GM13977 (cell line): Measurements from ENCODE around the gene MAML3.

Experiments used
- DNase-seq: peaks from one replicate; pipeline ENCODE4 v3.0.0; 2012; ENCODE audit warnings: low spot score
- in situ Hi-C: fragments of 300-500 bp; cut with MboI; formaldehyde crosslinking; loops from one replicate; pipeline ENCODE4 v1.12.0; 2022; ENCODE audit warnings: low sequenced_read_pairs, low pct_unique_long_range_greater_than_20kb, mixed read lengths, inconsistent platforms; ENCODE audit not compliant: unreplicated experiment
- TF ChIP-seq, protein P1 (sequence below): IDR thresholded peaks from 2 replicates; pipeline ENCODE4 v1.5.1; 2012; ENCODE audit warnings: mild to moderate bottlenecking, control low read depth; ENCODE audit not compliant: insufficient read depth; ENCODE audit errors: extremely low read depth, missing control alignments

Gene MAML3

DNA sequence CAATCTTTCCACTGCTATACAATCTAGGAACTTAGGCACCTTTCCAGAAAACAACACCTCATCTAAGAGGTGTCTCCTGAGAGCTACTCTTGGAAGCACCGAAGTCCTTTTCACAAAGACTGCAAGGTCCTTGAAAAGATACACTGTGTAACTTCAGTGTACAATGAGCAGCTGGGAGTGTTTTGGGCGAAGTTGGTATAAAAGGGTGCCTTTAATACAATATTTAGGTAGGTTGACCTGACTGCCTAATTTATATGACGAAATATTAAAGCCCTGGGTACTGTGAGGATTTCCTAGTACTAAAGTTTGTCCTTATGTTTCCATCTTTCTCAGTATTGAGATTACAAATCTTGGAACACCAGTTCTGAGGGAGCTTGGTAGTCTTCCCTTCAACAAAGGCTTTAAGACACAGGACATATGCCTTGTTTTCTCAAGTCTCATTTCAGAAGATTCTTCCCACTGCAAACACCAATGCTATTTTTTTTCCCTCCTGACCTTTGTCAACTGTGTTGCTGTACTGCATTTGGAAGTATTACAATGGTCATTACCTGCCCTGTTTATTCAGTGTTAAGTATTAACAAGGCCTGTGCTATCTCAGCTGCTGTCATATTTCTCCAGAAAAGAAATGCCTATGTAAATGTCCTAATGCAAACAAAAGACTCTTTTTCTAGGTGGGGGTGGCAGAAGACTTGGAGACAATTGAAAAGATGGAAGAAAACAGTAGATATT is 134.2 kb downstream of the MAML3 start:
- no peak for DNase-seq
- in situ Hi-C loops: no loop called here
- TF ChIP-seq, protein P1, sequence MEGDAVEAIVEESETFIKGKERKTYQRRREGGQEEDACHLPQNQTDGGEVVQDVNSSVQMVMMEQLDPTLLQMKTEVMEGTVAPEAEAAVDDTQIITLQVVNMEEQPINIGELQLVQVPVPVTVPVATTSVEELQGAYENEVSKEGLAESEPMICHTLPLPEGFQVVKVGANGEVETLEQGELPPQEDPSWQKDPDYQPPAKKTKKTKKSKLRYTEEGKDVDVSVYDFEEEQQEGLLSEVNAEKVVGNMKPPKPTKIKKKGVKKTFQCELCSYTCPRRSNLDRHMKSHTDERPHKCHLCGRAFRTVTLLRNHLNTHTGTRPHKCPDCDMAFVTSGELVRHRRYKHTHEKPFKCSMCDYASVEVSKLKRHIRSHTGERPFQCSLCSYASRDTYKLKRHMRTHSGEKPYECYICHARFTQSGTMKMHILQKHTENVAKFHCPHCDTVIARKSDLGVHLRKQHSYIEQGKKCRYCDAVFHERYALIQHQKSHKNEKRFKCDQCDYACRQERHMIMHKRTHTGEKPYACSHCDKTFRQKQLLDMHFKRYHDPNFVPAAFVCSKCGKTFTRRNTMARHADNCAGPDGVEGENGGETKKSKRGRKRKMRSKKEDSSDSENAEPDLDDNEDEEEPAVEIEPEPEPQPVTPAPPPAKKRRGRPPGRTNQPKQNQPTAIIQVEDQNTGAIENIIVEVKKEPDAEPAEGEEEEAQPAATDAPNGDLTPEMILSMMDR: no peak

DNA sequence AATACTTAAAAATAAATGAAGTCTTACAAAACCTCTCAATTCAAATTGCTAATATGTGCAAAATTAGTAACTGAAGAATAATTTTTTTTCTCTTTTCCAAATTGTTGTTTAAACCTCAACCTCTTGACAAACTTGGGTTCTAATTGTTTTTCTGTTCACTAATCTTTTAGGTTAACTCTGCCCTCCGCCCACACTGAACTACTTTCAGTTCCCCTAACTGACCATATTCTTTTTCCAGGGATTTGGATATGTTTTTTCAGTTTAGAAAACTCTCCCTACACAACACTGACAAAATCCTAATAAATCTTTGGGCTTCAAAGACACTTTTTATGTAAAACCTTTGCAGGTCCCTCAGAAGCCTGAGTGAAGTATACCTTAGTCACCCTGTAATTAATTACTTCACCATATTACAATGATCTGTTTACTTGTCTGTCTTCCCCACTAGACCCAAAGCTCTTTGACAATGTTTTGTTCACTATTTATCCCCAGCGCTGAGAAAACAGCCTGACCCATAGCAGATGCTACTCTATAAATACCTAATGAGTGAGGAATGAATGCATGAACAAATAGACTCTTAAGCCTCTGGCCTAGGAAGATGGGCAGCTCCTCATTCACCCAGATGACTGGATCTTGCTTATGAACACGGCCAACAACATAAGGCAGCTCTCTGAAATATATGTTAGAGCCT is 134.9 kb downstream of the MAML3 start:
- in situ Hi-C loops: no loop called here
- no peak for DNase-seq
- TF ChIP-seq, protein P1: no peak

DNA sequence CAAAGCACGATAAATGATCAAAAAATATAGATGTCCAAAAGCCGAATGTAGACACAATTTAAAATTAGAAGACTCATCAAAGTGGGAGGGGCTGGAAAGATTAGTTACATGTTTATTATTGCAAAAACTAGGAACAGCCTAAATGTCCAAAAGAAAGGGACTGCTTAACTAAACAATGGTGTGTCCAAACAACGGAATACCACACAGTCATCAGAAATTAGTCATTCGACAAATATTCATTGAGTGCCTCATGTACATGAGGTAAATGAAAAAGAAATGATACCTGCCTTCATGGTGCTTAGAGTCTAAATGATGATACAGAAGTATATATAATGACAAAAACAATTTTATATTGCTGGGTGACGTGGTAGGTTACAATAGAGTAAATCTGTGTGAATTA is 139.7 kb downstream of the MAML3 start:
- in situ Hi-C loops: no loop called here
- no peak for DNase-seq
- TF ChIP-seq, protein P1: no peak

DNA sequence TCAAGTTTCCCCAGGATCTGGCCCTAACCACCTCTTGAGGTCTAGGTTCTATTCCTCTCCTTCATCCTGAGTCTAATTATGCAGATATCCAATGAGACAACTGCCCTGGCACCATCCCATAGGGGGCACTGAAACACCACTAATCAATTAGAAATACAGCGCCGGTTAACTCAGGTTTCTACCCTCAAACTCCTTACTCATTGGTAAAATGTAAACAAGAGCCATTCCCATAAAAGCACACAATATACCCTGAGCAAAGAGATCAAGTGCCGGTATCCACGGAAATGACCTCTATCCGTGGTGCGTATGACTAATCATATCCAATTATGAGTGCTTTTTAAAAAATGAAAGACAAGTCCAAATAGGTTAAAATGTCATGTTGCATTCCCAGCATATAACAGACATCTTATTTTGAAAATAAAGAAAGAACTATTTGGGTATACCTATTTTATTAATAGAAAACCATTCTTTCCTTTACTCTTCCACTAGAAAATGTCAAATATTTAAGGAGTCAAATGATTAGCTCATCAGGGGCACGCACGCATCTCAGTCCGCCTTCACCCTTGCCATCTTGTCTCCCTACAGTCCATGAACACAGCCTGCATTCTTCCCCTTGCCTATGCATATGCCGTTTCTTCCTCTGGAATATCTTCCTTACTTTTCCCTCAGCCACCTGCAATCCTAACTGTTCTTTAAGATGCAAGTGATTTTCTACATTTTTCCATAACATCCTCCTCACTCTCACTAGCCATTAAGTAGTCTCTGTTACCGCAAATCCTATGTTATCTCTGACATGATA is 141.1 kb downstream of the MAML3 start:
- TF ChIP-seq, protein P1: peak; percentile 51
- peak; percentile 17 for DNase-seq
- in situ Hi-C loops: no loop called here

GRCh38 chr4:140005699-140006098 is 148.3 kb downstream of the MAML3 start:
- in situ Hi-C loops: no loop called here
- TF ChIP-seq, protein P1: no peak
- no peak for DNase-seq

DNA sequence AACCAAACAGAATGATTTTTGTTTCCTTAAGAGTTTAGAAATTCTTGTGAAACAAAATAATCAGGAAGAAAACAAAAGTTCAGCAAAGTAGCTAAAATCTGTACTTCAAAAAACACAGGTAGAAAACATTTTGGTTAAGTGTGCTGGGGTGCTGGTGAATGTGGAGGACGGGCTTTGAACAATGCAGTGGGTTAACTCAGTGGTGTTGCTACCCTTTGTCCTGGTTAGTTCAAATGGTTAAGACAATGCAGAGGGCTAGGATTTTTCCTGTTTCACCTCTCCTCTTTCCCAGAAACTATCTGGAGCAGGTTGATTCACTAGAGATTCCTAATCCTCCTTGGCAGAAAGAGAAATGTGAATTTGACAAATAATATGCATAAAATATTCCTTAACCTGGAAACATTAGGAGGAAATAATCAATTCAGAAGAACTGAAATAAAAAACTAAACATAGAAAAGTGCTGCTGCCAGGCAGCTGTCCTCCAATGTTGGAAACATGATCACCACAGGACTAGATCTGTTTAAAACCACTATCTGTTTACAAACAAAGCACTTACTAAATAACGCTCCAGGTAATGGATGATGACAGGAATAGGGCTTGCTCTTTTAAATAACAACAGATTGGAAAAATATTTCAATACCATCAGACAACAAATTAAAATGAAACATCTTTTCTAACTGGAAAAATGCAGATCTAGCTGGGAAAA is 148.9 kb downstream of the MAML3 start:
- TF ChIP-seq, protein P1: no peak
- no peak for DNase-seq
- in situ Hi-C loops: no loop called here
